CD14-positive monocyte (primary cell): Measurements from ENCODE around the gene KCNN4. TPM values are rescaled to one million over a fixed set of nuclear protein-coding genes. Genes with fewer than 3 reads are reported as not detected.
"Not testable (repeated sequence)": the region's sequence is repeated elsewhere in the genome, so short reads cannot be mapped to it uniquely, and the experiment has no call there.

Experiments used
- DNase-seq, 3 donors: peaks; one replicate each; pipeline ENCODE4 v3.0.0-alpha.2; 2011 to 2022
- H2AFZ ChIP-seq: 2 replicates; pipeline ENCODE4 v1.6.0; 2012; ENCODE audit warnings: mild to moderate bottlenecking, low read depth, low read length, inconsistent platforms; ENCODE audit not compliant: insufficient read depth, poor library complexity, severe bottlenecking
- H3K27ac ChIP-seq, 2 donors: 1 replicate in 1 of 2; 2 replicates in 1 of 2; pipeline ENCODE4 v1.5.1; 2012 to 2013; ENCODE audit warnings: low read length in 2 of 2, control low read depth in 1 of 2, inconsistent platforms in 1 of 2, low read depth in 1 of 2, mild to moderate bottlenecking in 1 of 2
- H3K27me3 ChIP-seq, 2 donors: one replicate each; pipeline versions ENCODE4 v1.6.0 to v1.6.1; 2011 to 2013; ENCODE audit warnings: low read length in 2 of 2; ENCODE audit not compliant: control insufficient read depth in 2 of 2, insufficient read depth in 2 of 2
- H3K36me3 ChIP-seq, 2 donors: replicated peaks in 1 of 2; 1 replicate in 1 of 2; 2 replicates in 1 of 2; pipeline versions ENCODE4 v1.5.1 to v1.6.1; 2012 to 2013; ENCODE audit warnings: low read length in 2 of 2, control low read depth in 1 of 2, inconsistent platforms in 1 of 2, mild to moderate bottlenecking in 1 of 2; ENCODE audit not compliant: insufficient read depth in 2 of 2, control insufficient read depth in 1 of 2
- H3K4me1 ChIP-seq, 2 donors: 1 replicate in 1 of 2; 2 replicates in 1 of 2; pipeline versions ENCODE4 v1.5.1 to v1.6.1; 2012 to 2013; ENCODE audit warnings: low read length in 2 of 2, control low read depth in 1 of 2, inconsistent platforms in 1 of 2, mild to moderate bottlenecking in 1 of 2, moderate library complexity in 1 of 2; ENCODE audit not compliant: insufficient read depth in 2 of 2, control insufficient read depth in 1 of 2
- H3K4me2 ChIP-seq: replicated peaks from 2 replicates; pipeline ENCODE3; 2012; ENCODE audit warnings: low read length, moderate library complexity, mild to moderate bottlenecking; ENCODE audit not compliant: poor library complexity, severe bottlenecking; ENCODE audit errors: extremely low read depth
- H3K4me3 ChIP-seq, 3 experiments: fragments of 200-600 bp in 1 of 3; sonication (generic) in 1 of 3; replicated peaks in 1 of 3; 1 replicate in 2 of 3; 2 replicates in 1 of 3; pipeline ENCODE4 v1.5.1; 2011 to 2013; ENCODE audit warnings: low read length in 3 of 3, mild to moderate bottlenecking in 3 of 3, control low read depth in 2 of 3, low read depth in 2 of 3, inconsistent platforms in 1 of 3, moderate library complexity in 1 of 3
- H3K79me2 ChIP-seq: 2 replicates; pipeline ENCODE4 v1.6.0; 2012; ENCODE audit warnings: mild to moderate bottlenecking, control low read depth, inconsistent platforms, low read length, moderate library complexity; ENCODE audit not compliant: insufficient read depth
- H3K9ac ChIP-seq: 2 replicates; pipeline ENCODE4 v1.6.0; 2017; ENCODE audit warnings: low read length, mild to moderate bottlenecking; ENCODE audit not compliant: insufficient read depth, poor library complexity, severe bottlenecking
- H3K9me3 ChIP-seq, 2 donors: replicated peaks in 1 of 2; 1 replicate in 1 of 2; 2 replicates in 1 of 2; pipeline versions ENCODE4 v1.5.1 to v1.6.1; 2012 to 2013; ENCODE audit warnings: low read length in 2 of 2, control low read depth in 1 of 2; ENCODE audit not compliant: control insufficient read depth in 1 of 2, insufficient read depth in 1 of 2
- H4K20me1 ChIP-seq: 2 replicates; pipeline ENCODE4 v1.6.0; 2012; ENCODE audit warnings: mild to moderate bottlenecking, low read length, control low read depth, moderate library complexity; ENCODE audit not compliant: insufficient read depth
- H3K27ac Mint-ChIP-seq, 7 donors: one replicate each; pipeline ENCODE4 v1.8.0; 2020; ENCODE audit warnings: mild to moderate bottlenecking in 7 of 7, mixed read lengths in 7 of 7, moderate library complexity in 6 of 7, inconsistent platforms in 2 of 7
- H3K27me3 Mint-ChIP-seq, 3 donors: one replicate each; pipeline ENCODE4 v1.8.0; 2021 to 2022; ENCODE audit warnings: low read depth in 3 of 3, mild to moderate bottlenecking in 3 of 3, mixed read lengths in 3 of 3, moderate library complexity in 3 of 3, inconsistent platforms in 1 of 3
- H3K36me3 Mint-ChIP-seq, 2 donors: one replicate each; pipeline ENCODE4 v1.8.0; 2020; ENCODE audit warnings: mixed read lengths in 2 of 2, inconsistent platforms in 1 of 2, mild to moderate bottlenecking in 1 of 2
- H3K4me1 Mint-ChIP-seq: one replicate; pipeline ENCODE4 v1.8.0; 2020; ENCODE audit warnings: mild to moderate bottlenecking, mixed read lengths
- H3K4me3 Mint-ChIP-seq, 2 donors: one replicate each; pipeline ENCODE4 v1.8.0; 2020; ENCODE audit warnings: mild to moderate bottlenecking in 2 of 2, mixed read lengths in 2 of 2, moderate library complexity in 1 of 2
- H3K9me3 Mint-ChIP-seq, 7 donors: one replicate each; pipeline ENCODE4 v1.8.0; 2020 to 2022; ENCODE audit warnings: mixed read lengths in 7 of 7, mild to moderate bottlenecking in 6 of 7, moderate library complexity in 6 of 7, inconsistent platforms in 2 of 7
- WGBS: methylation state at CpG from one replicate; pipeline ENCODE4 v1.1.5; 2013; ENCODE audit warnings: missing lambda C conversion rate; ENCODE audit not compliant: insufficient coverage; 5-methylcytosine and 5-hydroxymethylcytosine counted together
- intact Hi-C, 2 donors: fragments of 100-400 bp; cut with micrococcal nuclease; formaldehyde crosslinking; loops; one replicate each; pipeline versions ENCODE4 v1.15.0 to v1.15.1; 2023
- polyA plus RNA-seq, 3 donors: library from polyadenylated mRNA; depleted of rRNA in 1 of 3; unstranded in 2 of 3; stranded (reverse) in 1 of 3; fragments of 300-500 nt in 2 of 3; fragments of >200 nt in 1 of 3; fragmentation: Illumina TruSeq in 2 of 3; gene quantifications; 1 replicate in 2 of 3; 2 replicates in 1 of 3; pipeline ENCODE4 v1.2.3, GENCODE V29; 2012 to 2021
- TF ChIP-seq, protein P1 (sequence below): fragments of 200-600 bp; IDR thresholded peaks from one replicate; pipeline ENCODE4 v1.8.0; 2022; ENCODE audit warnings: antibody characterized with exemption, mild to moderate bottlenecking

The KCNN4 gene
- polyA plus RNA-seq, 3 donors = 12.9 to 70.4 (median 17.1) TPM

DNA sequence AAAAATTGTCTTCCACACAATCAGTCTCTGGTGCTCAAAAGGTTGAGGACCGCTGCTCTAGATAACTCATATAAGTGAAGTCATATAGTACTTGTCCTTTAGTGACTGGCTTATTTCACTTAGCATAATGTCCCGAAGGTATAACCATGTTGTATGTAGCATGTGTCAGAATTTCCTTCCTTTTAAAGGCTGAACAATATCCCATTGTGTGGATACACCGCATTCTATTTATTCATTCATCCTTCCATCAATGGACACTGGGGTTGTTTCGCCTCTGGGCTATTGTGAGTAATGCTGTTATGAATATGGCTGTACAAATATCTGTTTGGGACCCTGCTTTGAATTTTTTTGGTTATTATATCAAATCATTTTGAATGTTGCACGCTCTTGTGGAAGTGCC is 26.1 kb upstream of the KCNN4 start:
- Histone ChIP-seq H3K4me1 (no peaks in the 10 kb centered on the region), H3K79me2 (no peaks in the 10 kb centered on the region), H3K4me2 (no peak overlapping the region), H3K9ac (no peak overlapping the region), H3K4me3 (no peak overlapping the region), H4K20me1 (no peaks in the 10 kb centered on the region), H3K27ac (no peak overlapping the region), H3K36me3 (no peaks in the 10 kb centered on the region), H3K27me3 (no peaks in the 10 kb centered on the region), H3K9me3 (no peaks in the 10 kb centered on the region), H2AFZ (no peak overlapping the region)
- TF ChIP-seq, protein P1, sequence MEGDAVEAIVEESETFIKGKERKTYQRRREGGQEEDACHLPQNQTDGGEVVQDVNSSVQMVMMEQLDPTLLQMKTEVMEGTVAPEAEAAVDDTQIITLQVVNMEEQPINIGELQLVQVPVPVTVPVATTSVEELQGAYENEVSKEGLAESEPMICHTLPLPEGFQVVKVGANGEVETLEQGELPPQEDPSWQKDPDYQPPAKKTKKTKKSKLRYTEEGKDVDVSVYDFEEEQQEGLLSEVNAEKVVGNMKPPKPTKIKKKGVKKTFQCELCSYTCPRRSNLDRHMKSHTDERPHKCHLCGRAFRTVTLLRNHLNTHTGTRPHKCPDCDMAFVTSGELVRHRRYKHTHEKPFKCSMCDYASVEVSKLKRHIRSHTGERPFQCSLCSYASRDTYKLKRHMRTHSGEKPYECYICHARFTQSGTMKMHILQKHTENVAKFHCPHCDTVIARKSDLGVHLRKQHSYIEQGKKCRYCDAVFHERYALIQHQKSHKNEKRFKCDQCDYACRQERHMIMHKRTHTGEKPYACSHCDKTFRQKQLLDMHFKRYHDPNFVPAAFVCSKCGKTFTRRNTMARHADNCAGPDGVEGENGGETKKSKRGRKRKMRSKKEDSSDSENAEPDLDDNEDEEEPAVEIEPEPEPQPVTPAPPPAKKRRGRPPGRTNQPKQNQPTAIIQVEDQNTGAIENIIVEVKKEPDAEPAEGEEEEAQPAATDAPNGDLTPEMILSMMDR = no peak
- no CpG with 5 or more reads among the region's 5 CpGs for WGBS
- H3K36me3 Mint-ChIP-seq = no peaks in the 10 kb centered on the region
- intact Hi-C loops = loop anchor here in 1 of 2 donors (10.0 kb wide), 1 partner anchor 352 kb away; no protein-coding TSS in a partner anchor
- H3K4me1 Mint-ChIP-seq = peaks cover 2% of the 10 kb centered on the region
- H3K9me3 Mint-ChIP-seq = peaks cover 0 to 9% (median 2%) of the 10 kb centered on the region in 7 donors
- peaks cover 12 to 24% (median 15%) of the 10 kb centered on the region in 3 donors for H3K27me3 Mint-ChIP-seq
- no peak overlapping the region for H3K4me3 Mint-ChIP-seq
- no peak for DNase-seq
- H3K27ac Mint-ChIP-seq = no peak overlapping the region

- H3K4me3 ChIP-seq, H3K27ac ChIP-seq, H3K9me3 Mint-ChIP-seq, H3K4me1 ChIP-seq, H3K36me3 ChIP-seq, H3K27me3 ChIP-seq, H2AFZ ChIP-seq, H3K9ac ChIP-seq, H3K27ac Mint-ChIP-seq, H3K4me2 ChIP-seq, H4K20me1 ChIP-seq, H3K36me3 Mint-ChIP-seq, H3K9me3 ChIP-seq, H3K79me2 ChIP-seq, DNase-seq, H3K4me1 Mint-ChIP-seq, H3K4me3 Mint-ChIP-seq: not testable (repeated sequence)
- H3K27me3 Mint-ChIP-seq = peaks cover 10 to 25% (median 14%) of the 10 kb centered on the region in 3 donors
- intact Hi-C loops = loop anchor here in 1 of 2 donors (10.0 kb wide), 1 partner anchor 352 kb away; no protein-coding TSS in a partner anchor
- WGBS = 100% methylated on average over 3 of the region's 7 CpGs
Measured at GRCh38 chr19:43806401-43806800, 25.6 kb upstream of the KCNN4 start.
